ENCODE results near the gene PRSS36.
"Not testable (repeated sequence)": the region's sequence is repeated elsewhere in the genome, so short reads cannot be mapped to it uniquely, and the experiment has no call there.

Gene PRSS36

GRCh38 chr16:31149894-31150890 is at the start of gene PRSS36:
Gene PRSS36 (minus strand): TSS chr16:31150066. CDS start chr16:31150035, 31 bp downstream.
- DNase-seq, result no peak

GRCh38 chr16:31199430-31200041 is 49.7 kb upstream of the PRSS36 start:
- no peak for DNase-seq

GRCh38 chr16:31198207-31198882 is 48.5 kb upstream of the PRSS36 start:
- no peak for DNase-seq

DNA sequence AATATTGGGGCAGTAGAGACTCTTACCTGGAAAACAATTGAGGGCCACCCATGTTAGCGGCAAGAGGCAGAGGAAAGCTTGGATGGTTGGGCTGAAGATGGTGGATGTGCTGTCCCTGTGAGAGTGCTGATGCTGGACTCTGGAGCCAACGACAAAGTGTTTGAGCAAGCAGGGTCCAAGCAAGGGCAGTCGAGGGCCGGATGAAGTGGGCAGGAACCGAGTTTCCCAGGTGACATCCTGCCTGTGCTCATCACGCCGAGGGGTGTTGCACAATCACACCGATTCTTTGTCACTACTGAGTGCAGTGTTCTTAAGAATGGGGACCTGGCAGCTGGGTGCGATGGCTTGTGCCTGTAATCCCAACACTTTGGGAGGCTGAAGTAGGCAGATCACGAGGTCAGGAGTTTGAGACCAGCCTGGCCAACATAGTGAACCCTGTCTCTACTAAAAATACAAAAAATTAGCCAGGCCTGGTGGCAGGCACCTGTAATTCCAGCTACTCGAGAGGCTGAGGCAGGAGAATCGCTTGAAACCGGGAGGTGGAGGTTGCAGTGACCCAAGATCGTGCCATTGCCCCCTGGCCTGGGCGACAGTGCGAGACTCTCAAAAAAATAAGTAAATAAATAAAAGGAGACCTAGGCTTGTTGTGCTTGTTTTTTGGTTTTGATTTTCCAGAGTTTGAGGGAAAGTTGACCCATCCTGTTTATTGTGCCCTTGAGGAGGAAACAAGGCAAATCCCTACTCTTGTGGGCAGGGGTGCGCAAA is 46.6 kb upstream of the PRSS36 start:
- DNase-seq, result no peak

GRCh38 chr16:31195861-31196260 is 46.0 kb upstream of the PRSS36 start:
- not testable (repeated sequence) for DNase-seq

DNA sequence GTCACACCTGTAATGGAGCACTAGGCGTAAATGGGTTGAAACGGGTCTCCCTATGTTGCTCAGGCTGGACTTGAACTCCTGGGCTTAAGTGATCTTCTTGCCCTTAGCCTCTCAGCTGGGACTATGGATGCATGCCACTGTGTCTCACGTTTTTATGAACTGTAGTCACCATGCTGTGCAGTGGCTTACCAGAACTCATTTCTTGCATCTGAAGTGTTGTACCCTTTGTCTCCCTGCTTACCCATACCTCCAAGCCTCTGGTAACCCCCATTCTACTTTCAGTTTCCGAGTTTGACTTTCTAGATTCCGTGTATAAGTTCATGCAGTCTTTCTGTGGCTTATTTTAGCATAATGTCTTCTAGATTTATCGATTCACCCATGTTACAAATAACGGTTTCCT is 45.0 kb upstream of the PRSS36 start:
- DNase-seq, result no peak

DNA sequence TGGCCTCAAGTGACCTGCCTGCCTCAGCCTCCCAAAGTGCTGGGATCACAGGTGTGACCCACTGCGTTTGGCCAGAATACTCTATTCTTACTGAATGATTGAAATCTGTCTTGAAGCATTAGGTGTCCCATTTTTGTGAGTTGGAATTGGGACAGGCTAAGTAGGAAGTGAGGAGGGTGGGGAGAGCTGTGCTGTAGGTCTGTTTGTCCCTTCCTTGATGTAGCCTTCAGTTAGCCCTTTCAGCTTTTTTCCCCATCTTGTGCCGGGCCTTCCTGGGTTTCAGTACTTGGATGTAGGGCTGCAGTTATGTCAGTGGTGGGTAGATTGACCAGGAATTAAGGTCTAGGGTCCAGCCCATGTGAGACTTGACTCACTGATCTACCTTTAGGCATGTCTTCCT is 44.0 kb upstream of the PRSS36 start:
- no peak for DNase-seq

DNA sequence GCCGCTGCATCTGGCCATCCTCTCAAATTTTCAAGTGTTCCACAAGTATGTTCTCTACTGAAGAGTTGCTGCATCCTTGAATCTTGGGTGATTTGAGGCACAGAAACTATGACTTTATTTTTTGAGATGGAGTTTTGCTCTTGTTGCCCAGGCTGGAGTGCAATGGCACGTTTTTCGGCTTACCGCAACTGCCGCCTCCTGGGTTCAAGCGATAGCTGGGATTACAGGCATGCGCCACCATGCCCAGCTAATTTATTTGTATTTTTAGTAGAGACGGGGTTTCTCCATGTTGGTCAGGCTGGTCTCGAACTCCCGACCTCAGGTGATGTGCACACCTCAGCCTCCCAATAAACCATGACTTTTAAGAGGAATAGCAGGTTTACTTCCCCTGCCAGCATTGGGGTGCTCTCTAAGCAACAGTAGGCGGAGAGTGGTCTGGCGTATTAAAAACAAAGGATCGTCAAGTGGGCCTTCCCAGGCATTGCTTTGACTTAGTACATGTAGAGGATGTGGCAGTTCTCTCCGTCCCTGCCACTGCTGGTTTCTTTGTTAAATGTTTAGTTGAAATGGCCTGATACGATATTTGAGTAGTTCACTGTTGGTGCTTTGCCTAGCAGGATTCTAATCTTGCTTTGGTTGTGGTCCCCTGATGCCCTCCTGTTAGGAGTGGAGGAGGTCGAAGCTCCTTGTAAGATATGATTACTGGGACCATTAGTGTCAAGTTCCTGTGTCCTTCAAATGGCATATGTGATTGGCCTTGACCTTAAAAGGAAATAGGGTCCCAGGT is 43.2 kb upstream of the PRSS36 start:
- DNase-seq, result no peak

- no peak for DNase-seq
These were observed 42.0 kb upstream of the PRSS36 start for GRCh38 chr16:31191697-31192428.

DNA sequence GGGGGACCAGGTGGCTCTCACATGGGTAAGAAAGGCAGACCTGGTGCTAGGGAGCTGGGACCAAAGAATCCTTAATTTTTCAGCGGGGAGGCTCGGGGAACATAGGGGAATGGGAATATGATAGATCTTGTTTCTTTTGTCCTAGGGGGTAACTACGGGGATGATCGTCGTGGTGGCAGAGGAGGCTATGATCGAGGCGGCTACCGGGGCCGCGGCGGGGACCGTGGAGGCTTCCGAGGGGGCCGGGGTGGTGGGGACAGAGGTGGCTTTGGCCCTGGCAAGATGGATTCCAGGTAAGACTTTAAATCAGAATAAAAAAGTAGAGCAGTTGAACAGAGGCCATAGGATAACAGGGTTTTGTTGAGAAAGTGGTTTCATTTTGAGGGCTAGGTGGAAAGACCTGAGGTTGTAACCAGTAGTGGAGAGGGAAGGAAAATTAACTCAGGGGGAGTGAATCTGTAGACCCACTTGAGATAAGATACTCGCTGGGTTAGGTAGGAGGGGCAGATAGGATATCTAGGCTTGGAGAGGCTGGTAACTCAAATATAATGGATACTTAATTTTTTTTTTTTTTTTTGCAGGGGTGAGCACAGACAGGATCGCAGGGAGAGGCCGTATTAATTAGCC is 41.1 kb upstream of the PRSS36 start:
- DNase-seq, result no peak

- DNase-seq, result no peak
These were observed 40.2 kb upstream of the PRSS36 start for GRCh38 chr16:31190061-31190460.

DNA sequence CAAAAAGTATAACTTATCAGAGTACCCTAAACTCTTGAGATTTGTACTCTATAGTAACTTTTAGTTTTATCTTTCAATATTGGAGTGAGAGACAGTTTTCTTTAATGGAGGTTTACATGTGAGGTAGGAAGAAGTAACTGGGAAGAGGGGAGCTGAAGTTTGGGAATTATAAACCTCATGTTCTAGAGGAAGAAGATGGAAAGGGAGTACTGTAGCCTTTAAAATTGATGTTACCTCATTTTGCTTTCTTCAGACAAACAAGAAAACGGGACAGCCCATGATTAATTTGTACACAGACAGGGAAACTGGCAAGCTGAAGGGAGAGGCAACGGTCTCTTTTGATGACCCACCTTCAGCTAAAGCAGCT is 39.5 kb upstream of the PRSS36 start:
- DNase-seq, result no peak

DNA sequence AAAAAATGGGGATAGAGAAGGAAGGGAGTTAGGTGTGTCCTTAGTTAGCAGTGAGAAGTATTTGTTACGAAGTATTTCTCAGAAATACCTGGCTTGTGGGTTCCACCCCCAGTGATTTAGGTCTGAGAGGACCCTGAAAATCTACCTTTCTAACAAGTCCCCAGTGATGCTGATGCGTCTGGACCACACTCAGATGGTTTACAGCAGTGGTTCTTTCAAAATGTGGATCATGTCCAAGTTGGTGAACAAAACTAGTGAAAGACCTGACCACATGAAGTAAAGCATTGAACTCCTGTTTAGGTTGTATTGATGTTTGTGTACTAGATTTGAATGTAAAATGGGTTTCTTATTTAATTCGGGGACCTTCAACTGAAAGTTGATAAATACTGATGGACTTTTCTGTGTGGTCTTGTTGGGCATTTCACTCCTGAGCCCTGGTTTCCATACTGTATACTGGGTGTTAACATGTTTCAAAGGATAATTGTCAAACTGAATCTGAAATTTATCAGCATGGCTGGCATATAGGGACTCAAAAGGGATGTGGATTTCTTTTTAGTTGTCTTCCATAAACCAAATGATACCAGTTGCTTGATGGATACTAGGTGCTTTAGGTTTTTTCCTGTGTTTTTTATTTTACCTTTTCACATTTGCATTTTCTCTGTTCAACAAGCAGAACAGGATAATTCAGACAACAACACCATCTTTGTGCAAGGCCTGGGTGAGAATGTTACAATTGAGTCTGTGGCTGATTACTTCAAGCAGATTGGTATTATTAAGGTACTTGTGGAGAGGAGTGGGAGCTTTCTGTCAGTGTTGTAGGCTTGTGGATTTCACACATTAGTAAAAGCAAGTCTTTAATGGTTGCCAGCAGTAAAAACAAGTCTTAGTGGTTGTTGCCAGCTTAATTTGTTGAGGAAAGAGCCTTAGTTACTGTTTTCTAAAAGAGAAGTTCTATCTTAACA is 38.9 kb upstream of the PRSS36 start:
- no peak for DNase-seq

- DNase-seq, result no peak
These were observed 37.9 kb upstream of the PRSS36 start for GRCh38 chr16:31187808-31188189.

DNA sequence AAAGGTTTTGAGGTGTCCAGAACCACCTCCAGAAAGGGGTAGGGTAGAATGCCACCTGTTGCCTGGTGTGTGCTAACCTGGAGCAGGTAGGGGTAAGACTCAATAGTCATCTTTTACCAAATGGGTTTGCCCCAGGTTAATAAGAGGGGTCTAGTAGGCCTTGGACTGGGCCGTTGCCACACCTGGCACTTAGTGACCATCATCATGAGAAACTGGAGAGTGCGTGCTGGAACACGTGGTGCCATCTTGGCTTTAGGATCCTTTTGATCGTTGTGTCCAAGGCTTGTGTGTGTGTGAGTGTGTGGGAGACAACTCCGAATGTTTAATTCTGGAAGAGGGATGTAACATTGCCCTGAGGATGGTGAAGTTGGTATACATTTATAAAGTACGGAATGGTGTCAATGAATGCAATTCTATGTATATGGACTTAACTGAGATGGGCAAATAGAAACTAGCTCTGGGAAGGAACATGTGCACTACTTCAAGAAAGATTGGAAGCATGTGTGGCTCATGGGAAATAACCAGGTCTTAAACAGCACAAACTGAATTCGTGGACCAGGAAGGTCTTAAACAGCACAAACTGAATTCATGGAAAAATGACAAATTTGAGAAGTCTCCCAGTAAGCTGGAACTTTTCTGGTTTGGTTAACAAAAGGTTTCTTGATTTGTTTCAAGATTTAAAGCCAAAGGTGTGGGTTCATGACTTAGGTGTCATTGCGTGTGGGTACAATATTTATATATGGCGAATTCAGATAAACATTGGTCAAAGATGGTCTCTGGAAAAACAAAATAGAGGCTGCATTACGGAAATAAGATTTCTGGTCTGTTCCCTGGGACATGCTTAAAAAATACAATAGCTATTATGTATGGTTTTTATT is 37.3 kb upstream of the PRSS36 start:
- no peak for DNase-seq

DNA sequence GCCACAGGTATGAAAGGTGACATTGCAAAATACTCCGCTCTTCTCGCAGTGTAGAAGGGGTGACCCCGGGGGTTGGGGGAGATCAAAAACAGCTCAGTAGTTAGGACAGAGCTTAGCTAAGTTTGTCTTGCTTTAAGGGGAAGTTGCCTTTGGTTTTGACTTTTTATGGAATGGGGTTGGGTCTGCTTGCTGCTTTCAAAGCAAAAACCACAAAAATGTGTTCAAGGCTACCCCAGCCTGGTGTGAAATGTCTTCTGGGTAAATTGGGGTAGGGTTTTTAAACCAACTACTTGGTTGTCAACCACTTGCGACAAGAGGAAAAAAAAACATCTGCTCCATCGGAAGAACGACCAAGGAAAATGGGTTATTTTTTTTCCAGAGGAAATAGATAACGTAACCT is 36.3 kb upstream of the PRSS36 start:
- DNase-seq, result no peak

GRCh38 chr16:31185339-31185738 is 35.5 kb upstream of the PRSS36 start:
- no peak for DNase-seq

DNA sequence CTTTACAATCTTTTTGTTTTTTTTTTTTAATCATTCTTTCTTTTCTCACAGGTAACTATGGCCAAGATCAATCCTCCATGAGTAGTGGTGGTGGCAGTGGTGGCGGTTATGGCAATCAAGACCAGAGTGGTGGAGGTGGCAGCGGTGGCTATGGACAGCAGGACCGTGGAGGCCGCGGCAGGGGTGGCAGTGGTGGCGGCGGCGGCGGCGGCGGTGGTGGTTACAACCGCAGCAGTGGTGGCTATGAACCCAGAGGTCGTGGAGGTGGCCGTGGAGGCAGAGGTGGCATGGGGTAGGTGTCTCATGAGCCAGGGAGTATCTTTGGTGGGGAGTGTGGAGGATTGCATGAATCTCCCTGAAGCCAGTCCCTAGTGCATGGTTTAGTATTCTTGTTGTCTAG is 35.0 kb upstream of the PRSS36 start:
- no peak for DNase-seq
